Keratinocyte (primary cell): ENCODE data around the gene MTHFD1L. TPM values are rescaled to one million over a fixed set of nuclear protein-coding genes. Genes with fewer than 3 reads are reported as not detected.

Experiments
- DNase-seq: peaks from one replicate; pipeline ENCODE4 v3.0.0-alpha.2; 2011; ENCODE audit warnings: low read depth, missing footprints, low spot score
- FAIRE-seq: peaks from 2 replicates; lab custom pipeline; 2011; peaks lifted over from hg19 to GRCh38; lab: Jason Lieb, UNC
- H2AFZ ChIP-seq: 2 replicates; pipeline ENCODE4 v1.6.0; 2012; ENCODE audit warnings: low read length, control low read depth, inconsistent platforms; ENCODE audit not compliant: control insufficient read depth
- H3K27ac ChIP-seq: 2 replicates; pipeline ENCODE4 v1.5.1; 2011; ENCODE audit warnings: low read length; ENCODE audit not compliant: control insufficient read depth, insufficient read depth
- H3K27me3 ChIP-seq: 3 replicates; pipeline ENCODE4 v1.6.0; 2011; ENCODE audit warnings: low read length; ENCODE audit not compliant: control insufficient read depth, insufficient read depth; ENCODE audit errors: extremely low read depth
- H3K36me3 ChIP-seq, 2 experiments: 2 replicates in 1 of 2; 3 replicates in 1 of 2; pipeline ENCODE4 v1.5.1; 2011; ENCODE audit warnings: low read length in 2 of 2, mild to moderate bottlenecking in 1 of 2; ENCODE audit not compliant: control insufficient read depth in 2 of 2, insufficient read depth in 2 of 2; ENCODE audit errors: extremely low read depth in 1 of 2
- H3K4me1 ChIP-seq: 3 replicates; pipeline ENCODE4 v1.5.1; 2011; ENCODE audit warnings: low read length; ENCODE audit not compliant: control insufficient read depth, insufficient read depth; ENCODE audit errors: extremely low read depth
- H3K4me2 ChIP-seq: 3 replicates; pipeline ENCODE4 v1.6.0; 2011; ENCODE audit warnings: low read depth, low read length; ENCODE audit not compliant: control insufficient read depth, insufficient read depth; ENCODE audit errors: extremely low read depth
- H3K4me3 ChIP-seq, 3 experiments: fragments of 200-600 bp in 1 of 3; sonication (generic) in 1 of 3; 2 replicates in 2 of 3; 3 replicates in 1 of 3; pipeline ENCODE4 v1.5.1; 2011 to 2016; ENCODE audit warnings: low read length in 3 of 3, mild to moderate bottlenecking in 3 of 3, control low read depth in 2 of 3, inconsistent platforms in 1 of 3, low read depth in 1 of 3, mixed read lengths in 1 of 3, mixed run types in 1 of 3, moderate library complexity in 1 of 3; ENCODE audit not compliant: control insufficient read depth in 2 of 3, insufficient read depth in 2 of 3; ENCODE audit errors: extremely low read depth in 1 of 3
- H3K79me2 ChIP-seq: 2 replicates; pipeline ENCODE4 v1.6.0; 2012; ENCODE audit warnings: low read length; ENCODE audit not compliant: control insufficient read depth, insufficient read depth
- H3K9ac ChIP-seq: 3 replicates; pipeline ENCODE4 v1.6.0; 2011; ENCODE audit warnings: low read length; ENCODE audit not compliant: control insufficient read depth, insufficient read depth; ENCODE audit errors: extremely low read depth
- H3K9me1 ChIP-seq: 3 replicates; pipeline ENCODE4 v1.6.0; 2011; ENCODE audit warnings: low read length; ENCODE audit not compliant: control insufficient read depth, insufficient read depth; ENCODE audit errors: extremely low read depth
- H3K9me3 ChIP-seq: 2 replicates; pipeline ENCODE4 v1.5.1; 2012; ENCODE audit warnings: low read depth, low read length; ENCODE audit not compliant: control insufficient read depth
- H4K20me1 ChIP-seq: 3 replicates; pipeline ENCODE4 v1.6.0; 2011; ENCODE audit warnings: low read length; ENCODE audit not compliant: control insufficient read depth, insufficient read depth; ENCODE audit errors: extremely low read depth
- CTCF ChIP-seq, 3 experiments: IDR thresholded peaks in 1 of 3; conservative IDR thresholded peaks in 1 of 3; optimal IDR thresholded peaks in 1 of 3; 2 replicates in 2 of 3; 3 replicates in 1 of 3; pipeline versions ENCODE3 to v1.5.1; 2011; ENCODE audit warnings: low read length in 3 of 3, mild to moderate bottlenecking in 3 of 3, moderate library complexity in 2 of 3, control low read depth in 1 of 3, inconsistent platforms in 1 of 3; ENCODE audit not compliant: insufficient read depth in 2 of 3; ENCODE audit errors: extremely low read depth in 1 of 3
- EZH2 ChIP-seq: IDR thresholded peaks from one replicate; pipeline ENCODE4 v1.6.1; 2012; ENCODE audit warnings: inconsistent platforms, mild to moderate bottlenecking, low read length, moderate library complexity
- dilution Hi-C: fragments of 300-500 bp; cut with MboI; formaldehyde crosslinking; loops from one replicate; pipeline ENCODE4 v1.7.0; 2020; ENCODE audit warnings: low sequenced_read_pairs; ENCODE audit not compliant: extremely low pct_ligation_motif_present
- polyA plus RNA-seq, 5 experiments: library from polyadenylated mRNA; depleted of rRNA in 3 of 5; stranded (reverse) in 3 of 5; stranded (forward) in 1 of 5; unstranded in 1 of 5; fragments of >200 nt; gene quantifications; 1 replicate in 1 of 5; 2 replicates in 3 of 5; 3 replicates in 1 of 5; pipeline versions ENCODE4 v1.2.1 to v1.2.3, GENCODE V29; 2011 to 2012; ENCODE audit warnings: missing spikeins in 2 of 5, low read depth in 1 of 5, low replicate concordance in 1 of 5

MTHFD1L gene
- polyA plus RNA-seq, 1 donor (not counting 4 experiments of a cell fraction or from before 2014, with no cell fraction given): 38.0 TPM

- Histone ChIP-seq H3K9me1 (no peaks in the 10 kb centered on the region), H3K36me3 (peaks cover 1 to 15% of the 10 kb centered on the region in 2 experiments), H3K9me3 (no peaks in the 10 kb centered on the region), H3K79me2 (no peaks in the 10 kb centered on the region), H3K4me2 (no peak overlapping the region), H2AFZ (no peak overlapping the region), H3K27me3 (no peaks in the 10 kb centered on the region), H3K4me1 (no peaks in the 10 kb centered on the region), H3K9ac (no peak overlapping the region), H3K27ac (no peak overlapping the region), H3K4me3 (no peak overlapping the region), H4K20me1 (no peaks in the 10 kb centered on the region)
- DNase-seq (no peak), FAIRE-seq (no peak)
- dilution Hi-C loops: no loop called here
- TF ChIP-seq EZH2: no peak
- TF ChIP-seq CTCF (optimal IDR thresholded peaks at IDR 0.05 in 1 of 3, IDR thresholded peaks at IDR 0.05 in 1 of 3, conservative IDR thresholded peaks at IDR 0.05 in 1 of 3; ENCODE audit: extremely low read depth in 1 of 3, insufficient read depth in 2 of 3, low read length in 3 of 3): no peak
These were observed 157.8 kb downstream of the MTHFD1L start for GRCh38 chr6:151023342-151023741.

GRCh38 chr6:151024597-151024996 lies 159.1 kb downstream of the MTHFD1L start:
- no peak overlapping the region for H3K9ac ChIP-seq
- no peak overlapping the region for H3K4me3 ChIP-seq
- no peaks in the 10 kb centered on the region for H3K4me1 ChIP-seq
- H3K27ac ChIP-seq: no peak overlapping the region
- DNase-seq: no peak
- dilution Hi-C loops: no loop called here
- no peaks in the 10 kb centered on the region for H3K27me3 ChIP-seq
- no peak for FAIRE-seq
- H3K4me2 ChIP-seq: no peak overlapping the region
- H3K79me2 ChIP-seq: no peaks in the 10 kb centered on the region
- TF ChIP-seq EZH2: no peak
- TF ChIP-seq CTCF (optimal IDR thresholded peaks at IDR 0.05 in 1 of 3, IDR thresholded peaks at IDR 0.05 in 1 of 3, conservative IDR thresholded peaks at IDR 0.05 in 1 of 3; ENCODE audit: extremely low read depth in 1 of 3, insufficient read depth in 2 of 3, low read length in 3 of 3): no peak
- no peaks in the 10 kb centered on the region for H3K9me3 ChIP-seq
- no peaks in the 10 kb centered on the region for H3K9me1 ChIP-seq
- no peak overlapping the region for H2AFZ ChIP-seq
- no peaks in the 10 kb centered on the region for H4K20me1 ChIP-seq
- H3K36me3 ChIP-seq: peaks cover 1 to 11% of the 10 kb centered on the region in 2 experiments
